Upper lobe of left lung (tissue), 6 donors: Measurements from ENCODE around the gene PALM. TPM values are rescaled to one million over a fixed set of nuclear protein-coding genes. Genes with fewer than 3 reads are reported as not detected.

Experiments used
- ATAC-seq, 2 donors: fragments of 200-7000 bp; cut with Tn5 transposase; one replicate each; pipeline ENCODE4 v1.9.1; 2022; ENCODE audit warnings: mild to moderate bottlenecking in 2 of 2, moderate library complexity in 2 of 2; ENCODE audit not compliant: low FRiP score in 2 of 2
- DNase-seq, 2 donors: peaks; one replicate each; pipeline ENCODE4 v3.0.0-alpha.2; 2019 to 2020
- H3K27ac ChIP-seq, 4 donors: fragments of 200-600 bp; sonication (generic); one replicate each; pipeline ENCODE4 v1.5.1; 2016 to 2019
- H3K27me3 ChIP-seq, 4 donors: fragments of 200-600 bp; sonication (generic); one replicate each; pipeline ENCODE4 v1.5.1; 2017 to 2019
- H3K36me3 ChIP-seq, 4 donors: fragments of 200-600 bp; sonication (generic); one replicate each; pipeline ENCODE4 v1.5.1; 2016 to 2019
- H3K4me1 ChIP-seq, 4 donors: fragments of 200-600 bp; sonication (generic); one replicate each; pipeline ENCODE4 v1.5.1; 2018 to 2019
- H3K4me3 ChIP-seq, 4 donors: fragments of 200-600 bp; sonication (generic); one replicate each; pipeline ENCODE4 v1.5.1; 2017 to 2019; ENCODE audit warnings: mild to moderate bottlenecking in 2 of 4, moderate library complexity in 1 of 4
- H3K9me3 ChIP-seq, 4 donors: fragments of 200-600 bp; sonication (generic); one replicate each; pipeline ENCODE4 v1.5.1; 2018 to 2019
- CTCF ChIP-seq, 6 experiments: fragments of 450-650 bp in 4 of 6; fragments of 200-600 bp in 2 of 6; sonication (generic) in 2 of 6; IDR thresholded peaks; one replicate each; pipeline ENCODE4 v1.5.1; 2016 to 2019; ENCODE audit warnings: antibody characterized with exemption in 6 of 6
- EP300 ChIP-seq, 4 donors: sonication (generic); formaldehyde crosslinking; IDR thresholded peaks; one replicate each; pipeline ENCODE4 v1.5.1; 2017; ENCODE audit warnings: antibody characterized with exemption in 4 of 4, control low read depth in 2 of 4
- POLR2A ChIP-seq, 4 donors: fragments of 450-650 bp; IDR thresholded peaks; one replicate each; pipeline ENCODE4 v1.5.1; 2016 to 2017; ENCODE audit warnings: antibody characterized with exemption in 4 of 4, mild to moderate bottlenecking in 2 of 4
- POLR2AphosphoS5 ChIP-seq, 2 donors: sonication (generic); formaldehyde crosslinking; IDR thresholded peaks; one replicate each; pipeline ENCODE4 v1.5.1; 2017; ENCODE audit warnings: antibody characterized with exemption in 2 of 2
- WGBS, 2 donors: methylation state at CpG; one replicate each; pipeline ENCODE4 v1.1.5; 2017 to 2018; 5-methylcytosine and 5-hydroxymethylcytosine counted together
- total RNA-seq, 6 donors: library from RNA; depleted of rRNA in 4 of 6; stranded (reverse); fragments of >200 nt in 4 of 6; gene quantifications; one replicate each; pipeline versions ENCODE4 v1.1.0 to v1.2.1, GENCODE V29; 2016 to 2021
- donor health status: DM: no; HTN: no; CAD: no; lungs with moderate emphysema.
- donor health status: DM: no; HTN: yes; CAD: no; lungs with severe emphysema.

Gene PALM
- total RNA-seq, 6 donors from 2014 or later = 12.5 to 65.6 (median 37.4) TPM

DNA sequence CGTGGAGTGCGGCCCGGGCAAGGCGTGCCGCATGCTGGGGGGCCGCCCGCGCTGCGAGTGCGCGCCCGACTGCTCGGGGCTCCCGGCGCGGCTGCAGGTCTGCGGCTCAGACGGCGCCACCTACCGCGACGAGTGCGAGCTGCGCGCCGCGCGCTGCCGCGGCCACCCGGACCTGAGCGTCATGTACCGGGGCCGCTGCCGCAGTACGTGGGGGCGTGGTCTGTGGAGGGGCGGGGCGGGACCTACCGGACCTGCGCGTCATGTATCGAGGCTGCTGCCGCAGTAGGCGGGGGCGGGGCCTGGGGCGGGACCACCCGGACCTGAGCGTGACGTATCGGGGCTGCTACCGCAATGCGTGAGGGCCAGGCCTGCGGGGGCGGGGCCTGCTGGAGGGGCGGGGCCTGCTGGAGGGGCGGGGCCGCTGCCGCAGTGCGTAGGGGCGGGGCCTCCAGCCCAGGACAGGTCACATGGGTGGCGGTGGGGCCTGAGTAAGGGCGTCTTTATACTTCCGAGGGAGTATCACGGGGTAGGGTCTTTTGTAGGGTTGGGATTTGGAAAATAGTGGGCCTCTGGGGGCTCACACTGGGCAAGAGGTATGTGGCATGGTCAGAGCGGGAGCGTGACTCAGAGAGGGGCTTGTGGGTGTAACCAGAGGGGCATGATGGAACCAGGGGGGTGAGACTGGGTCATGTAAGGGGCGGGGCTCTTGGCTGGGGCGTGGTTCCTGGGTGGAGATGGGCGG is 28.3 kb upstream of the PALM start:
- Histone ChIP-seq H3K4me1 (peaks cover 31 to 57% (median 39%) of the 10 kb centered on the region in 4 donors), H3K27ac (peak overlapping the region; percentile 92 to 97 (median 93)), H3K9me3 (no peaks in the 10 kb centered on the region), H3K4me3 (peak overlapping the region; percentile 55 to 91 (median 84)), H3K36me3 (peaks cover 0 to 13% (median 0%) of the 10 kb centered on the region in 4 donors), H3K27me3 (peaks cover 0 to 4% (median 0%) of the 10 kb centered on the region in 4 donors)
- no peak for TF ChIP-seq EP300 (IDR thresholded peaks at IDR 0.05)
- peak in 3 of 4 donors; percentile 58 to 90 (median 88) for TF ChIP-seq POLR2A (IDR thresholded peaks at IDR 0.05)
- TF ChIP-seq CTCF (IDR thresholded peaks at IDR 0.05) = peak; percentile 55 to 88 (median 78)
- peak; percentile 76 to 84 for TF ChIP-seq POLR2AphosphoS5 (IDR thresholded peaks at IDR 0.05)
- ATAC-seq = peak; percentile 91 to 95
- WGBS, 2 donors = 1 to 2% methylated on average over 13 to 17 of the region's 70 CpGs
- DNase-seq = peak; percentile 100

DNA sequence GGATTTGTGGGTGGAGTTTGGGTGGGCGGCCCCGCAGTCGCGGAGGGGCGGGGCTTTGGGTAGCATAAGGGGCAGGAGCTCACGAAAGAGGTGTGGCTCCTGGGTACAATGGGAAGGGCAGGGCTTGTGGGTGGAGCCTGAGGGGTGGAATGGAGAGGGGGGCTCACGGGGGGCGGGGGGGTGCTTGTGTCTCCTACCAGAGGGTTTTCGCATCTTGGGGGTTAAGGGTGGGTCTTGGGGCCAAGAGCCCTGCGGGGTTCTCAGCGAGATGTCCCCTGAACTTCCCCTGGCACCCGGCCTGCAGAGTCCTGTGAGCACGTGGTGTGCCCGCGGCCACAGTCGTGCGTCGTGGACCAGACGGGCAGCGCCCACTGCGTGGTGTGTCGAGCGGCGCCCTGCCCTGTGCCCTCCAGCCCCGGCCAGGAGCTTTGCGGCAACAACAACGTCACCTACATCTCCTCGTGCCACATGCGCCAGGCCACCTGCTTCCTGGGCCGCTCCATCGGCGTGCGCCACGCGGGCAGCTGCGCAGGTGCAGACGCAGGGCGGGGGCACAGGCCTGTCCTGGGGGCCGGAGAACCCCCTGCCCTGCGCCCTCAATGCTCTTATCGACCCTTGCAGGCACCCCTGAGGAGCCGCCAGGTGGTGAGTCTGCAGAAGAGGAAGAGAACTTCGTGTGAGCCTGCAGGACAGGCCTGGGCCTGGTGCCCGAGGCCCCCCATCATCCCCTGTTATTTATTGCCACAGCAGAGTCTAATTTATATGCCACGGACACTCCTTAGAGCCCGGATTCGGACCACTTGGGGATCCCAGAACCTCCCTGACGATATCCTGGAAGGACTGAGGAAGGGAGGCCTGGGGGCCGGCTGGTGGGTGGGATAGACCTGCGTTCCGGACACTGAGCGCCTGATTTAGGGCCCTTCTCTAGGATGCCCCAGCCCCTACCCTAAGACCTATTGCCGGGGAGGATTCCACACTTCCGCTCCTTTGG is 27.4 kb upstream of the PALM start:
- no peaks in the 10 kb centered on the region for H3K9me3 ChIP-seq
- H3K27me3 ChIP-seq = peaks cover 0 to 4% (median 0%) of the 10 kb centered on the region in 4 donors
- peak overlapping the region; percentile 76 to 97 (median 92) for H3K27ac ChIP-seq
- peak overlapping the region in 3 of 4 donors; percentile 77 to 91 (median 91) for H3K4me3 ChIP-seq
- H3K4me1 ChIP-seq = peaks cover 24 to 48% (median 34%) of the 10 kb centered on the region in 4 donors
- DNase-seq (peak; percentile 95), ATAC-seq (no peak)
- no peak for TF ChIP-seq POLR2A (IDR thresholded peaks at IDR 0.05)
- TF ChIP-seq POLR2AphosphoS5 (IDR thresholded peaks at IDR 0.05) = peak in 1 of 2 donors; percentile 7
- H3K36me3 ChIP-seq = peaks cover 0 to 13% (median 0%) of the 10 kb centered on the region in 4 donors
- 57 to 58% methylated on average over 32 to 37 of the region's 54 CpGs for WGBS, 2 donors

- WGBS, 2 donors = 84% methylated on average over 24 of the region's 25 CpGs; no CpG with 5 or more reads in 1 of the 2 donors
- peaks cover 0 to 13% (median 0%) of the 10 kb centered on the region in 4 donors for H3K36me3 ChIP-seq
- no peak for TF ChIP-seq POLR2AphosphoS5 (IDR thresholded peaks at IDR 0.05)
- TF ChIP-seq EP300 (IDR thresholded peaks at IDR 0.05) = no peak
- TF ChIP-seq CTCF (IDR thresholded peaks at IDR 0.05) = no peak
- no peak for TF ChIP-seq POLR2A (IDR thresholded peaks at IDR 0.05)
- H3K27me3 ChIP-seq = no peaks in the 10 kb centered on the region
- ATAC-seq = no peak
- H3K4me1 ChIP-seq = peaks cover 15 to 33% (median 20%) of the 10 kb centered on the region in 4 donors
- H3K9me3 ChIP-seq = no peaks in the 10 kb centered on the region
- no peak overlapping the region for H3K4me3 ChIP-seq
- DNase-seq = peak in 1 of 2 donors; percentile 78
- no peak overlapping the region for H3K27ac ChIP-seq
Measured at GRCh38 chr19:682678-683320, 25.9 kb upstream of the PALM start.

GRCh38 chr19:685454-685931 is 23.2 kb upstream of the PALM start:
- no peaks in the 10 kb centered on the region for H3K9me3 ChIP-seq
- no peak overlapping the region for H3K27ac ChIP-seq
- peaks cover 0 to 7% (median 0%) of the 10 kb centered on the region in 4 donors for H3K36me3 ChIP-seq
- 85% methylated on average over 25 of the region's 31 CpGs; no CpG with 5 or more reads in 1 of the 2 donors for WGBS, 2 donors
- peaks cover 5 to 11% (median 7%) of the 10 kb centered on the region in 4 donors for H3K4me1 ChIP-seq
- H3K27me3 ChIP-seq = no peaks in the 10 kb centered on the region
- H3K4me3 ChIP-seq = no peak overlapping the region
- DNase-seq = peak in 1 of 2 donors; percentile 81
- ATAC-seq = no peak
- TF ChIP-seq POLR2AphosphoS5 (IDR thresholded peaks at IDR 0.05) (no peak), EP300 (IDR thresholded peaks at IDR 0.05) (no peak), CTCF (IDR thresholded peaks at IDR 0.05) (no peak), POLR2A (IDR thresholded peaks at IDR 0.05) (no peak)
